Esophagus squamous epithelium (tissue), 4 donors: ENCODE results near the gene ANAPC15.
"Not testable (repeated sequence)": the region's sequence is repeated elsewhere in the genome, so short reads cannot be mapped to it uniquely, and the experiment has no call there.

Source experiments
- POLR2A ChIP-seq, 4 donors: fragments of 450-650 bp; IDR thresholded peaks; one replicate each; pipeline ENCODE4 v1.6.1; 2017; ENCODE audit warnings: antibody characterized with exemption in 4 of 4, mild to moderate bottlenecking in 4 of 4, moderate library complexity in 3 of 4
- TF ChIP-seq, protein P1 (sequence below), 6 experiments: fragments of 450-650 bp in 4 of 6; fragments of 200-600 bp in 2 of 6; sonication (generic) in 2 of 6; IDR thresholded peaks; one replicate each; pipeline ENCODE4 v1.5.1; 2016 to 2019; ENCODE audit warnings: antibody characterized with exemption in 6 of 6, mild to moderate bottlenecking in 4 of 6, moderate library complexity in 4 of 6

GRCh38 chr11:72142086-72142485 lies 29.6 kb upstream of the ANAPC15 start:
- TF ChIP-seq, protein P1, sequence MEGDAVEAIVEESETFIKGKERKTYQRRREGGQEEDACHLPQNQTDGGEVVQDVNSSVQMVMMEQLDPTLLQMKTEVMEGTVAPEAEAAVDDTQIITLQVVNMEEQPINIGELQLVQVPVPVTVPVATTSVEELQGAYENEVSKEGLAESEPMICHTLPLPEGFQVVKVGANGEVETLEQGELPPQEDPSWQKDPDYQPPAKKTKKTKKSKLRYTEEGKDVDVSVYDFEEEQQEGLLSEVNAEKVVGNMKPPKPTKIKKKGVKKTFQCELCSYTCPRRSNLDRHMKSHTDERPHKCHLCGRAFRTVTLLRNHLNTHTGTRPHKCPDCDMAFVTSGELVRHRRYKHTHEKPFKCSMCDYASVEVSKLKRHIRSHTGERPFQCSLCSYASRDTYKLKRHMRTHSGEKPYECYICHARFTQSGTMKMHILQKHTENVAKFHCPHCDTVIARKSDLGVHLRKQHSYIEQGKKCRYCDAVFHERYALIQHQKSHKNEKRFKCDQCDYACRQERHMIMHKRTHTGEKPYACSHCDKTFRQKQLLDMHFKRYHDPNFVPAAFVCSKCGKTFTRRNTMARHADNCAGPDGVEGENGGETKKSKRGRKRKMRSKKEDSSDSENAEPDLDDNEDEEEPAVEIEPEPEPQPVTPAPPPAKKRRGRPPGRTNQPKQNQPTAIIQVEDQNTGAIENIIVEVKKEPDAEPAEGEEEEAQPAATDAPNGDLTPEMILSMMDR (IDR thresholded peaks at IDR 0.05), result not testable (repeated sequence)
- TF ChIP-seq POLR2A (IDR thresholded peaks at IDR 0.05), result not testable (repeated sequence)
